Naive thymus-derived CD8-positive, alpha-beta T cell (primary cell): ENCODE results near the gene OR52N1. TPM values are rescaled to one million over a fixed set of nuclear protein-coding genes. Genes with fewer than 3 reads are reported as not detected.

Source experiments
- ATAC-seq, 2 donors: fragments of 150-1000 bp; cut with Tn5 transposase in 1 of 2; sonication (Bioruptor Pico), chemical (Tn5 transposase) in 1 of 2; 1 replicate in 1 of 2; 2 replicates in 1 of 2; pipeline ENCODE4 v1.10.0; 2021; ENCODE audit warnings: mild to moderate bottlenecking in 2 of 2, moderate library complexity in 2 of 2
- POLR2A ChIA-PET: fragments of 350-600 bp; sonication (Branson Sonifier 250); formaldehyde crosslinking; loops from one replicate; lab custom pipeline; 2021; ENCODE audit warnings: antibody characterized with exemption; lab: Charles Lee
- DNase-seq, 10 donors: peaks; one replicate each; pipeline versions ENCODE4 v3.0.0 to v3.0.0-alpha.2; 2020 to 2022
- H3K27ac Mint-ChIP-seq, 10 donors: one replicate each; pipeline ENCODE4 v1.8.0; 2020 to 2022; ENCODE audit warnings: mild to moderate bottlenecking in 10 of 10, mixed read lengths in 10 of 10, moderate library complexity in 4 of 10, inconsistent platforms in 1 of 10
- H3K27me3 Mint-ChIP-seq, 5 donors: one replicate each; pipeline ENCODE4 v1.8.0; 2021 to 2022; ENCODE audit warnings: mixed read lengths in 5 of 5
- H3K36me3 Mint-ChIP-seq, 3 donors: one replicate each; pipeline ENCODE4 v1.8.0; 2020 to 2022; ENCODE audit warnings: mixed read lengths in 3 of 3, mild to moderate bottlenecking in 2 of 3, inconsistent platforms in 1 of 3
- H3K4me1 Mint-ChIP-seq, 4 donors: one replicate each; pipeline ENCODE4 v1.8.0; 2021 to 2022; ENCODE audit warnings: mixed read lengths in 4 of 4
- H3K4me3 Mint-ChIP-seq, 10 donors: one replicate each; pipeline ENCODE4 v1.8.0; 2020 to 2022; ENCODE audit warnings: mild to moderate bottlenecking in 10 of 10, mixed read lengths in 10 of 10, moderate library complexity in 6 of 10, inconsistent platforms in 1 of 10
- H3K9me3 Mint-ChIP-seq, 9 donors: one replicate each; pipeline ENCODE4 v1.8.0; 2020 to 2022; ENCODE audit warnings: mixed read lengths in 9 of 9, mild to moderate bottlenecking in 3 of 9, inconsistent platforms in 1 of 9, moderate library complexity in 1 of 9
- polyA plus RNA-seq, 3 donors: library from polyadenylated mRNA; unstranded; fragments of 300-500 nt; fragmentation: Illumina TruSeq; gene quantifications; one replicate each; pipeline ENCODE4 v1.2.3, GENCODE V29; 2021
- total RNA-seq, 8 experiments: library from RNA in 2 of 8; stranded (reverse) in 2 of 8; gene quantifications; one replicate each; pipeline ENCODE4 v1.2.3 and lab custom pipeline; 2021 to 2026

The OR52N1 gene
- total and polyA plus RNA-seq, 5 experiments from 2014 or later = not detected

DNA sequence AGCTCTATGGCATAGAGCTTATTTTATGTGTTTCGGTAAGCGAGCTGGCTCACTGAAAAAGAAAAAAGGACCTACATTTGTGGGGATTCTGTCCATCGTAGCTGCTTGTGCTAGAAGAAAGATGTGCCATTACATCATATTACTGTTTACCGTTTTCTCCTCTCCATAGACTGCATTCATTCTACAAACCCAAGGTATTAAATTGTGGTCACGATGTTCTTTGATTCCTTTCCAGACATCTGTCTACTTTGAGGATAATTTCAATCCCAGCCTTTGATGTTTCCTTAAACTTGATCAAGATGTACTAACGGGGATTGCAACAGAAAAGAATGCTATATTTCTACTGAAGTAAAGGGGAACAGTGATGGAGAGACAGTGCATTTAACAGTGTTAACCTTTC lies 5.5 kb upstream of the OR52N1 start:
- ATAC-seq (no peak), DNase-seq (no peak)
- Mint-ChIP-seq H3K9me3 (no peaks in the 10 kb centered on the region), H3K27ac (no peak overlapping the region), H3K36me3 (no peaks in the 10 kb centered on the region), H3K27me3 (peaks cover 22 to 43% (median 26%) of the 10 kb centered on the region in 5 donors), H3K4me3 (no peak overlapping the region), H3K4me1 (no peaks in the 10 kb centered on the region)
- POLR2A ChIA-PET = no interaction called here

DNA sequence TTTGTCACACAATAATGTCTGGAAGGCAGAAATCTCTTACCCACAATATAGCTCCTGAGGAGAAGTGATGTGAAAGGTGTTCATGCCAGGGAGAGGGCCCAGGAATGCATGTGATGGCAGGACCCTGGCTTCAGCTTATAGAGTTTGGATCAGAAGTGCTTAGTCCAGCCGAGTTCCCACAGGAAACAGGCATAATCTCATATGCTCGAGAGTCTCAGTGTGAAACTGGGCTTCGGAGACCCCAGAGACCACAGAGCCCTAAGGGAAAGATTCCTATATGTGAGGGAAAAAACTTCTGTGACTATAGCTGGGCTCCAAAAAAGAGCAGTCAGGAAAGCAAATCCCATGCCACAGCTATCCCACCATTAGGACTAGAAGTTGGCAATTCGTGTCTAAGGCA lies 7.8 kb downstream of the OR52N1 start, which contains the start of gene OR52N5:
OR52N5 (minus strand) TSS at position 101 of the 400 bp plus-strand sequence. CDS start 4,721 bp downstream, outside the sequence.
- Mint-ChIP-seq H3K4me3 (no peak within 1 kb of the TSS), H3K27me3 (peaks cover under 1 to 12% (median 1%) of the 10 kb centered on the region in 5 donors), H3K9me3 (peaks cover 0 to 13% (median 0%) of the 10 kb centered on the region in 9 donors), H3K36me3 (peaks cover 0 to under 1% (median 0%) of the 10 kb centered on the region in 3 donors), H3K4me1 (peaks cover 0 to 2% (median 0%) of the 10 kb centered on the region in 4 donors), H3K27ac (no peak within 1 kb of the TSS)
- POLR2A ChIA-PET = no interaction called here
- DNase-seq = no peak
- no peak for ATAC-seq

DNA sequence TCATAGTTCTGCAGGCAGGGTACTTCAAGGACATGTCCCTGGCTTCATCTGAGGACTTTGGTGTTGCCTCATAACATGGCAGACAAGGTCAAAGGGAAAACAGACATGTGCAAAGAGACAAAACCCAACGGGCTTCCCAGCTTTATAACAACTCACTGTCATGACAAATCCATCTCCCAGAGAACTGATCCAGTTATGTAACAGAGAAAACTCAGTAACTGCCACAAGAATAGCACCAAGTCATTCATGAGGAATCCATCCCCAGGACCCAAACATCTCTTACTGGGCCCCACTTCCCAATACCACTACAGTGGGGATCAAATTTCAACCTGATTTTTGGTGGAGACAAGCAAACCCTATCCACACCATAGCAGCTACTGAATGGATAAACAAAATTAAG lies 24.0 kb downstream of the OR52N1 start:
- POLR2A ChIA-PET = no interaction called here
- Mint-ChIP-seq H3K36me3 (no peaks in the 10 kb centered on the region), H3K9me3 (no peaks in the 10 kb centered on the region), H3K27me3 (no peaks in the 10 kb centered on the region), H3K4me1 (no peaks in the 10 kb centered on the region), H3K27ac (no peak overlapping the region), H3K4me3 (no peak overlapping the region)
- no peak for DNase-seq
- no peak for ATAC-seq

DNA sequence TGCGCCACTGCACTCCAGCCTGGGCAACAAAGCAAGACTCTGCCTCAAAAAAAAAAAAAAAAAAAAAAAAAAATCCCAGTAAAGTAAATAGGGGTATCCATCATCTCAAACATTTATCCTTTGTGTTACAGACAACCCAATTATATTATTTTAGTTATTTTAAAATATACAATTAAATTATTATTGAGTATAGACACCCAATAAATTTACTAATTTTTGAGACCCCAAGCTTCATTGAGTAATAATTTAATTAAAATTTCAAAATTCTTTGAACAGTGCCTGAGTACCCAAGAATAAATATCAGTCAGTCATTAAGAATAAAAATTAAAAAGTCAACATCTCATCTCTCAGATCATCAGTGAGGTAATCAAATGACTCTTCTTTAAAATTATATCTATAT lies 37.1 kb downstream of the OR52N1 start, which contains the start of gene OR52N4:
OR52N4 (plus strand) TSS at position 301 of the 400 bp plus-strand sequence. CDS start 498 bp downstream, outside the sequence.
- Mint-ChIP-seq H3K27ac (no peak within 1 kb of the TSS), H3K4me1 (no peaks in the 10 kb centered on the region), H3K27me3 (peaks cover 0 to 5% (median 0%) of the 10 kb centered on the region in 5 donors), H3K36me3 (peaks cover 0 to 1% (median 0%) of the 10 kb centered on the region in 3 donors), H3K9me3 (no peaks in the 10 kb centered on the region), H3K4me3 (no peak within 1 kb of the TSS)
- DNase-seq (no peak), ATAC-seq (no peak)
- POLR2A ChIA-PET = no interaction called here

DNA sequence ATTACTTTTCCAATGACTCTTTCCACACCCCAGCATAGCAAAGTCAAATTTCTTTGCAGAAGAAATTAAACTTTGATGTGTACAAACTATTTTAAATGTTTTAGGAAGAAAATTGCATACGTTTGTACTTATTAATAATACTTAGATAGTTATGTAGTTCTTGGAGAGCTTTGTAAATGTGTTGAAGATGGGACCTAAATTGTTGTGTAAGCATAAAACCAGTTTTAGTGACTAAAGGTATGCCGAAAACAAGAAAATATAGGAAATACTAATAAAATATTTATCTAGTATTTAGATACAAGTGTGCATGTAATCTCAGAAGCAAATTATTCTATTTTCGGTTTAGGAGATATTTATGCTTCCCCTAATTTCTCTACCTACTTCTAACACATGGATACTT lies 41.2 kb downstream of the OR52N1 start:
- DNase-seq (no peak), ATAC-seq (no peak)
- no peaks in the 10 kb centered on the region for H3K4me1 Mint-ChIP-seq

DNA sequence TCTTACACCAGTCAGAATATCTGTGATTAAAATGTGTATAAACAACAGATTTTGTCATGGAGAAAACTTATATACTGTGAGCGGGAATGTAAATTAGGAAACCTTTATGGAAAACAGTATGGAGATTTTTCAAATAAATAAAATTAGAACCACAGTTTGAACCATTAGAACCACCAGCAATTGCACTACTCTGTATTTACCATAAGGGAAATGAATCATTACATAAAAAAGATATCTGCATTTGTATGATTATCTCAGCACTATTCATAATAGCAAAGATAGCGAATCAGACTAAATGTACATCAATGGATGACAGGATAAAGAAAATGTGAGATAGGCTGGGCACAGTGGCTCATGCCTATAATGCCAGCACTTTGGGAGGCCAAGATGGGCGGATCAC lies 44.5 kb downstream of the OR52N1 start:
- H3K36me3 Mint-ChIP-seq = peaks cover 0 to 29% (median 24%) of the 10 kb centered on the region in 3 donors
- H3K4me3 Mint-ChIP-seq = no peak overlapping the region
- no peak overlapping the region for H3K27ac Mint-ChIP-seq
- ATAC-seq (no peak), DNase-seq (no peak)
- H3K4me1 Mint-ChIP-seq = no peaks in the 10 kb centered on the region
- H3K27me3 Mint-ChIP-seq = peaks cover 0 to 6% (median 0%) of the 10 kb centered on the region in 5 donors
- peaks cover 10 to 34% (median 25%) of the 10 kb centered on the region in 9 donors for H3K9me3 Mint-ChIP-seq
- POLR2A ChIA-PET = no interaction called here

More for the DNA sequence above, 41.2 kb downstream of the OR52N1 start:
- POLR2A ChIA-PET = no interaction called here
- Mint-ChIP-seq H3K36me3 (peaks cover 0 to 5% (median 0%) of the 10 kb centered on the region in 3 donors), H3K27me3 (no peaks in the 10 kb centered on the region), H3K4me3 (no peak overlapping the region), H3K9me3 (peaks cover 0 to 4% (median 3%) of the 10 kb centered on the region in 9 donors), H3K27ac (no peak overlapping the region)

DNA sequence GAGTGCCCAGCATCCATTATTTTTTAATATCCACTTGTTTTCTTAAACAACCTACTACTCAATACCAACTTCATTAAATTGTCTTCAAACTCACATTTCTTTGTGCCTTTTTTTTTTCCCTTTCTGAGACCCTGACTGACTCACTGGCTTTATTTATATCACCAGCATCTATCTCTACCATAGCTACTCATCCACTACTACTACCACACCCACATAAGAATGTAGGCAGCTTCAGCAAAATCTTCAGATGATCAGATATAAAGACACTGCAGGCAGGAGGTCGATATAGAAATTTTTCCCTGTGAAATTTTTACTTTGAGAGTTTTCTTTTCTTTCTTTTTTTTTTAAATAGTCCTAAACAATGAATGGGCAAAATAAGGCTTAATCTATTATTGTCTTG lies 52.6 kb downstream of the OR52N1 start:
- H3K4me1 Mint-ChIP-seq = no peaks in the 10 kb centered on the region
- ATAC-seq (no peak), DNase-seq (no peak)
- peaks cover 10 to 38% (median 30%) of the 10 kb centered on the region in 9 donors for H3K9me3 Mint-ChIP-seq
- POLR2A ChIA-PET = no interaction called here
- peaks cover 3 to 15% (median 10%) of the 10 kb centered on the region in 5 donors for H3K27me3 Mint-ChIP-seq
- peaks cover 17 to 54% (median 46%) of the 10 kb centered on the region in 3 donors for H3K36me3 Mint-ChIP-seq
- no peak overlapping the region for H3K4me3 Mint-ChIP-seq
- no peak overlapping the region for H3K27ac Mint-ChIP-seq

DNA sequence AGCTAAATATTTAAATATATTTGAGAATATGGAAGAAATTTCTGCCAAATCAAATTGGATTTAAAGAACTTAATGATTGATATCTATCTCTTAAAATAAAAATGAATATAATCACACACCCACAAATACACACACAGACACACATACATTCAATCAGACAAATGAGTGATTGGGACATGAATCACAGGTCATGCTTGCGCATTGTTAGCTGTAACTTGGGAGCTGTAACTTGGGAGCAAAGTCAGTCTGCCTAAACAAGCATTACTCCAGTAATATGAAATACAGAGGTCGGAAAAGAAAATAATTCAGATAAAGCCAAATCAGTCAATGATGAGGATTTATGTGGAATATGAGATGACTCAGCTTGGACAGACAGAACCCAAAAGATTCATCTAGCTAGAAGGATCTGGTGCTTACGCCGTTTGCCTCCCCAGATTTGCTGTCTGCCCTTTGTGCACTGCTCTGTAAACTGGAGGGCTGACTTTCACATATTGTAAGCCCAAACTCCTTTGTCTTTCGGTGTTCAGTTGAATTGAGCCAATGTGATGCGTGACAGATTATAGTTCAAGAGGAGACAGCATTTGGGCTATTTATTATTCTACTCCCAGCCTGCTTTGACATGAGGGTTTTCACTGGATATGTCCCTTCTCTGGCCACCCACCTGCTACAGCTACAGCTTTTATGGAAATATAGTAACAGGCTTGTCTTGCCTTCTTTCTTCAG lies 53.2 kb downstream of the OR52N1 start:
- ATAC-seq = no peak
- H3K27me3 Mint-ChIP-seq = peaks cover 3 to 15% (median 10%) of the 10 kb centered on the region in 5 donors
- no peak overlapping the region for H3K27ac Mint-ChIP-seq
- POLR2A ChIA-PET = no interaction called here
- no peak overlapping the region for H3K4me3 Mint-ChIP-seq
- H3K4me1 Mint-ChIP-seq = no peaks in the 10 kb centered on the region
- H3K9me3 Mint-ChIP-seq = peaks cover 10 to 32% (median 25%) of the 10 kb centered on the region in 9 donors
- DNase-seq = no peak
- peaks cover 17 to 52% (median 40%) of the 10 kb centered on the region in 3 donors for H3K36me3 Mint-ChIP-seq

DNA sequence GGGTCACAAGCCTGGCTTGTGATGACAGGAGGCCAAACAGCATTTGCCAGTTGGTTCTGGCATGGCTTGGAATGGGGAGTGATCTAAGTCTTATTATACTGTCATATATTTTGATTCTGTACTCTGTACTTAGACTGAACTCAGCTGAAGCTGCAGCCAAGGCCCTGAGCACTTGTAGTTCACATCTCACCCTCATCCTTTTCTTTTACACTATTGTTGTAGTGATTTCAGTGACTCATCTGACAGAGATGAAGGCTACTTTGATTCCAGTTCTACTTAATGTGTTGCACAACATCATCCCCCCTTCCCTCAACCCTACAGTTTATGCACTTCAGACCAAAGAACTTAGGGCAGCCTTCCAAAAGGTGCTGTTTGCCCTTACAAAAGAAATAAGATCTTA lies 54.0 kb downstream of the OR52N1 start:
- no peak overlapping the region for H3K4me3 Mint-ChIP-seq
- ATAC-seq (no peak), DNase-seq (no peak)
- POLR2A ChIA-PET = no interaction called here
- H3K4me1 Mint-ChIP-seq = no peaks in the 10 kb centered on the region
- H3K9me3 Mint-ChIP-seq = peaks cover 7 to 26% (median 19%) of the 10 kb centered on the region in 9 donors
- no peak overlapping the region for H3K27ac Mint-ChIP-seq
- H3K27me3 Mint-ChIP-seq = peaks cover 3 to 15% (median 8%) of the 10 kb centered on the region in 5 donors
- H3K36me3 Mint-ChIP-seq = peaks cover 17 to 47% (median 33%) of the 10 kb centered on the region in 3 donors

Other genes starting within 250 kb of the OR52N1 start
- not detected for gene OR52H1, start 242.7 kb downstream of the OR52N1 start, total RNA-seq
- gene OR52H1, start 242.7 kb downstream of the OR52N1 start, polyA plus RNA-seq = not detected
- gene OR52B6, start 210.4 kb downstream of the OR52N1 start, total RNA-seq = not detected
- not detected for gene OR52B6, start 210.4 kb downstream of the OR52N1 start, polyA plus RNA-seq
- not detected for gene TRIM6, start 194.6 kb downstream of the OR52N1 start, total RNA-seq
- not detected for gene TRIM6, start 194.6 kb downstream of the OR52N1 start, polyA plus RNA-seq
- 10 to 100 TPM; 12.5 to 12.6 TPM for gene TRIM34, start 166.3 kb downstream of the OR52N1 start, total RNA-seq
- gene TRIM34, start 166.3 kb downstream of the OR52N1 start, polyA plus RNA-seq = 10 to 100 TPM; 10.8 to 13.1 (median 12.1) TPM
- gene TRIM5, start 106.2 kb downstream of the OR52N1 start, total RNA-seq = 10 to 100 TPM; 39.4 to 41.8 TPM
- 10 to 100 TPM in 1 of 3 donors, 1 to 10 TPM in 2; 9.6 to 10.4 (median 9.9) TPM for gene TRIM5, start 106.2 kb downstream of the OR52N1 start, polyA plus RNA-seq
- gene TRIM22, start 101.5 kb downstream of the OR52N1 start, total RNA-seq = 100 to 1,000 TPM; 242 to 243 TPM
- 100 to 1,000 TPM; 108 to 143 (median 114) TPM for gene TRIM22, start 101.5 kb downstream of the OR52N1 start, polyA plus RNA-seq
- gene OR56B1, start 54.8 kb downstream of the OR52N1 start, total RNA-seq = under 1 TPM; 0.36 to 0.42 TPM
- not detected for gene OR56B1, start 54.8 kb downstream of the OR52N1 start, polyA plus RNA-seq
- 1 to 10 TPM; 2.2 to 2.6 TPM for gene OR52N4, start 37.0 kb downstream of the OR52N1 start, total RNA-seq
- gene OR52N4, start 37.0 kb downstream of the OR52N1 start, polyA plus RNA-seq = under 1 TPM in 2 of 3 donors, not detected in 1; 0.55 to 0.59 TPM
- not detected for gene OR52N5, start 7.9 kb downstream of the OR52N1 start, total RNA-seq
- not detected for gene OR52N5, start 7.9 kb downstream of the OR52N1 start, polyA plus RNA-seq
- gene OR52N2, start 17.7 kb upstream of the OR52N1 start, total RNA-seq = not detected
- gene OR52N2, start 17.7 kb upstream of the OR52N1 start, polyA plus RNA-seq = not detected
- not detected for gene OR52E6, start 50.6 kb upstream of the OR52N1 start, total RNA-seq
- not detected for gene OR52E6, start 50.6 kb upstream of the OR52N1 start, polyA plus RNA-seq
- gene OR52E8, start 66.4 kb upstream of the OR52N1 start, total RNA-seq = not detected
- not detected for gene OR52E8, start 66.4 kb upstream of the OR52N1 start, polyA plus RNA-seq
- not detected for gene OR52E4, start 89.4 kb upstream of the OR52N1 start, total RNA-seq
- not detected for gene OR52E4, start 89.4 kb upstream of the OR52N1 start, polyA plus RNA-seq
- not detected for gene OR52E5, start 101.9 kb upstream of the OR52N1 start, total RNA-seq
- gene OR52E5, start 101.9 kb upstream of the OR52N1 start, polyA plus RNA-seq = not detected
- gene OR56A3, start 151.0 kb upstream of the OR52N1 start, total RNA-seq = not detected
- not detected for gene OR56A3, start 151.0 kb upstream of the OR52N1 start, polyA plus RNA-seq
- gene OR56A5, start 177.2 kb upstream of the OR52N1 start, total RNA-seq = not detected
- gene OR56A5, start 177.2 kb upstream of the OR52N1 start, polyA plus RNA-seq = not detected
- gene OR52L1, start 195.7 kb upstream of the OR52N1 start, total RNA-seq = not detected
- gene OR52L1, start 195.7 kb upstream of the OR52N1 start, polyA plus RNA-seq = not detected
- gene OR56A4, start 215.7 kb upstream of the OR52N1 start, total RNA-seq = under 1 TPM in 1 of 2 experiments, not detected in 1; 0.10 TPM
- not detected for gene OR56A4, start 215.7 kb upstream of the OR52N1 start, polyA plus RNA-seq
- gene OR56A1, start 239.5 kb upstream of the OR52N1 start, total RNA-seq = not detected
- not detected for gene OR56A1, start 239.5 kb upstream of the OR52N1 start, polyA plus RNA-seq